GM12873 (cell line): ENCODE results near the gene SANBR.

Source experiments
- CTCF ChIP-seq: IDR thresholded peaks from 2 replicates; pipeline ENCODE4 v1.5.1; 2012; ENCODE audit warnings: low read depth, mild to moderate bottlenecking, moderate library complexity, low read length, control low read depth; ENCODE audit not compliant: insufficient read depth; ENCODE audit errors: missing control alignments

Gene SANBR

GRCh38 chr2:61055557-61055956, 10.1 kb upstream of the SANBR start:
- no peak for TF ChIP-seq CTCF

- TF ChIP-seq CTCF, result no peak
Measured at GRCh38 chr2:61057562-61057961, 8.1 kb upstream of the SANBR start.

- no peak for TF ChIP-seq CTCF
Measured at GRCh38 chr2:61059382-61059781, 6.3 kb upstream of the SANBR start.

GRCh38 chr2:61074100-61074499, 8.4 kb downstream of the SANBR start:
- no peak for TF ChIP-seq CTCF

GRCh38 chr2:61085883-61086282, 20.2 kb downstream of the SANBR start:
- no peak for TF ChIP-seq CTCF

- no peak for TF ChIP-seq CTCF
Measured at GRCh38 chr2:61089797-61090196, 24.1 kb downstream of the SANBR start.

GRCh38 chr2:61090386-61090921, 24.8 kb downstream of the SANBR start:
- no peak for TF ChIP-seq CTCF

GRCh38 chr2:61091485-61091884, 25.8 kb downstream of the SANBR start:
- TF ChIP-seq CTCF, result no peak
